Measurements from ENCODE around the gene ZNF232.
"Not testable (repeated sequence)": the region's sequence is repeated elsewhere in the genome, so short reads cannot be mapped to it uniquely, and the experiment has no call there.

Gene ZNF232

DNA sequence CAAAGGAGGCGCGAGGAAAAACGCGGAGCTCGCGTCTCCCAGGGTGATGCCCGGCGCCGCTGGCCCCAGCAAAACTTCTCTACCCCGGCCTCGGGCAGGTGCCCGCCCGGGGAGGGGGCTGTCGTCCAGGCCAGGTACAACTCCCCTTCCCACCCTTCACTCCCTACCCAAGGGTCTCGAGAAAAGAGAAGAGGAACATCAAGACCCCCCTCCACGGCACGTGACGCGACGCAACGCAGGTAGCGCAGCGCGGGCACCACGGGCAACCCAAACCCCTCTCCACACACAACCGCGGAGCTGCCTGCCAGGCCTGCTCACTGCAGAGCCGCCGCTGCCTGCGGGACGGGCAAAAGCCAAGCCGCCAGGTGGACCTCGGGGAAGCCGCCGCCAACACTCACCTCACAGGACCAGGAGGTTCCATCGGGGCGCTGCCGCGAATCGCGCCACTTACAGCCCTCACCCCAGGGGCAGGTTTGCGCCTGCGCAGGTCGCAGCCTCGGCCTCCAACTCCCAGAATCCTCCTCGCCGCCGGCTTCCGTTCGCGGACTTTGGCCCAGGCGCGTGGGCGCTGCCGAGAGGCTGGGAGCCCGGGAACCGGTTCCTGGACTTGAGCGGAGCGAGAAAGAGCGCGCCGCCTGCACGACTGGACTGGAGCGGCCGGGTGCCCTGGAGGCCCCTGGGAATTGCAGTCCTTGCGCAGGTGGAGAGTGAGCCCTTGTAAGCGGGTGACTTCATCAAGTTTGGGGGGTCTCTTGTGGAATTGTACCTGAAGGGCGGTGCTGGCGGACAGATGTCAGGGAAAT, at the start of gene ZNF232:
Gene ZNF232, minus strand, starts transcription at position 477 of the 803 bp plus-strand sequence. Its CDS starts 56 bp downstream, at position 421.
- DNase-seq, result peak; percentile 95

- DNase-seq, result not testable (repeated sequence)
These were observed 49.0 kb upstream of the ZNF232 start for GRCh38 chr17:5160702-5161101.

DNA sequence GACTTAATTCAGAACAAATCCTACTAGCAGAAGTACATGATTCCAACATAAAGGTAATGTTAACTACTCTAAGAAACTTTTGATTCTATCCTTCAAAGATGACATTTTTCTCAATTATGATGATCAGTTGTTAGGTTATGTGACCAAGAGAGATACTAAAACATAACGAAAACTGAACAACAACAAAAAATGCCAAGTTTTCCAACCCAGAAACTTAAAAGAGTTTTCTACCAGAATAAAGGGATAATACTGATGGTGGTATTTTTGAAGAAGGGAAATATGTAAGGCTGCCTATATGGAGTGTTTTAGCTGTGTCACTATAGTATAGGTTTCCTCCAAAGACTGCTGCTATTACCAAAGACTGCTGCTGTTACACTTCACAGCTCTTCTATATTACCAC, 34.4 kb upstream of the ZNF232 start:
- not testable (repeated sequence) for DNase-seq

- not testable (repeated sequence) for DNase-seq
These were observed 31.2 kb upstream of the ZNF232 start for GRCh38 chr17:5142877-5143276.

- no peak for DNase-seq
These were observed 27.7 kb upstream of the ZNF232 start for GRCh38 chr17:5139458-5139732.

DNA sequence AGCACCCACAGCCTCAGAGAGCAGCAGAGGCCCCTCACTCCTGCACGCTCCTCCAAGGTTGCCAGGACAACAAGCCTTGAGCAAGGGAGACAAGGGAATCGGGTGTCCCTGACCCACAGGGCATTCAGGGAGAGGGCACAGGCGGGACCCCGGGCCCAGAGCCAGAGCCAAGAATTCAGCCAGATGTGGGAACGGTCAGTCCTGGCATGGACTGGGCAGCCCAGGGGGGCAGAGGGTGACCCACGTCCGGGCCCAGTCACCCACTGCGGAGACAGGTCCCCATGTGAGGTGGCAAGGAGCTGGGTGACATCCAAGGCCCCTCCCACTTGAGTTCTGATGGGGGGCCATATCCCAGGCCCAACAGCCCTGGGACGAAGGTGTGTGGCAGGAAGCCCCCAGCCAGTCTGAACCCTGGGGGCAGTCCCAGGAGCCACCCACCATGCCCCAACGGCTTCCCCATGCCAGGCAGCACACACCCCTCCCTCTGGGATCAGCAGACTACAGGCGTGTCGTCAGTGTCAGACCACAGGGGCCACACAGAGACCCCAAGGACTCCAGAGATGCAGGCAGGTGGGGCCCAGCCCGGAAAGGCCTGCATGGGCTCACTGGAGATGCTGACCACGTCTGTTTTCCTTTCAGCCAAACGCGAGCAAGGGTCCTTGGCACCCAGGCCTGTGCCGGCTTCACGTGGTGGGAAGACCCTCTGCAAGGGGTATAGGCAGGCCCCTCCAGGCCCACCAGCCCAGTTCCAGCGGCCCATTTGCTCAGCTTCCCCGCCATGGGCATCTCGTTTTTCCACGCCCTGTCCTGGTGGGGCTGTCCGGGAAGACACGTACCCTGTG, 27.2 kb upstream of the ZNF232 start:
- no peak for DNase-seq

DNA sequence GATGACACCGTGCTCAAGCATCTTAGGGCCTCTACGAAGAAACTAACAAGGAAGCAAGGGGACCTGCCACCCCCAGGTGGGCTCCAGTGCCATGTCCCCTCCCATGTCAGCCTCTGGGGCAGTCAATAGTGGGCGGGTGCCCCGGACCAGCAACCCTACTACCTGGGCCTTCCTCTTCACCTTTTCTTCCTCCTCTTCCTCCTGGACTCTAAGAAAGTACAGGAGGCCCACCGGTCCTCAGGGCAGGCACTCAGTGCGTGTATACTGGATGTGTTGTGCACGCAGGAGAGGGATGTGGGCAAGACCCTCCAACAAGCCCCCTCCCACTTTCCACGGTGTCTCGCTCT, 26.5 kb upstream of the ZNF232 start:
- DNase-seq, result not testable (repeated sequence)

DNA sequence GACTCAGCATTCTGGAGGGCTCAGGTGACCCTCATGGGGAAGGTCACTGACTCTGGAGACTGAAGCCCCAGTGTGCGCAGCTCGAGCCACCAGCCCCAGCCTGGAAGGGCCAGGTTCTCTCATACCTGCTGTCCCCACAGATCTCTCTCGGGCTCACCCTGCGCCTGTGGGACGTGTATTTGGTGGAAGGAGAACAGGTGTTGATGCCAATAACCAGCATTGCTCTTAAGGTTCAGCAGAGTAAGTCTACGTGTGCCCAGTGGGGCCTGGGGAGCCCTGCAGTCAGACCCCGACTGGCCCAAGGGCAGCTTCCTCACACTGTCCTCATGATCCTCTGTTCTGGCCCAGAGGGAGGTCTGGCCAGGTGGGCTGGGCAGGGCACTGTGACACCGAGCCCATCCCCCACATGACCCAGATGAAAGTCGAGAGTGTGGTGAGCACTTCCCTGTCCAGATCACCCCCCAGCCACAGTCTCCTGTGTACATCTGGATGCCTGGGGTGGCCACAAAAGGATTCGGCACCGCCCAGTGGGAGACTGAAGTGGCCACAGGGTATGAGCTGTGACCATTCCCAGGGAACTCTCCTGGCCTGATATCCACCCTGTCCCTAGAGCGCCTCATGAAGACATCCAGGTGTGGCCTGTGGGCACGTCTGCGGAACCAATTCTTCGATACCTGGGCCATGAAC, 26.0 kb upstream of the ZNF232 start:
- not testable (repeated sequence) for DNase-seq

GRCh38 chr17:5136580-5137412, 25.1 kb upstream of the ZNF232 start:
- DNase-seq, result not testable (repeated sequence)

- no peak for DNase-seq
These were observed 24.3 kb upstream of the ZNF232 start for GRCh38 chr17:5135726-5136579.

- not testable (repeated sequence) for DNase-seq
These were observed 23.5 kb upstream of the ZNF232 start for GRCh38 chr17:5135131-5135712.

GRCh38 chr17:5134571-5134970, 22.9 kb upstream of the ZNF232 start:
- not testable (repeated sequence) for DNase-seq

- not testable (repeated sequence) for DNase-seq
These were observed 22.3 kb upstream of the ZNF232 start for GRCh38 chr17:5133961-5134360.

DNA sequence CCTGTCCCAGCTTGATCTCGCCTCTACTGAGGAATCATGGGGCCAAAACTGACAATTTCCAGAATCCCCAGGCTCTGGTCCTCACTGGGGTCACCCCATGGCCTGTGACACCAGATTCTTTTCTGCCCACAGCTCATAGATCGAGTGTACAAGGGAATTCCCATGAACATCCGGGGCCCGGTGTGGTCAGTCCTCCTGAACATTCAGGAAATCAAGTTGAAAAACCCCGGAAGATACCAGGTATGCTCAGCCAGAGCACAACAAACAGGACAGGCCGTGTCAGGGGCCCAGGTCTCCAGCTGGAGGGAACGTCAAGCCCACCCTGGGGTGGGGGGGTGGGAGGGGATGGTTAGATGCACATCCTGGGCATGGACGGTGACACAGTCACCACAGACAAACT, 21.6 kb upstream of the ZNF232 start:
- no peak for DNase-seq

DNA sequence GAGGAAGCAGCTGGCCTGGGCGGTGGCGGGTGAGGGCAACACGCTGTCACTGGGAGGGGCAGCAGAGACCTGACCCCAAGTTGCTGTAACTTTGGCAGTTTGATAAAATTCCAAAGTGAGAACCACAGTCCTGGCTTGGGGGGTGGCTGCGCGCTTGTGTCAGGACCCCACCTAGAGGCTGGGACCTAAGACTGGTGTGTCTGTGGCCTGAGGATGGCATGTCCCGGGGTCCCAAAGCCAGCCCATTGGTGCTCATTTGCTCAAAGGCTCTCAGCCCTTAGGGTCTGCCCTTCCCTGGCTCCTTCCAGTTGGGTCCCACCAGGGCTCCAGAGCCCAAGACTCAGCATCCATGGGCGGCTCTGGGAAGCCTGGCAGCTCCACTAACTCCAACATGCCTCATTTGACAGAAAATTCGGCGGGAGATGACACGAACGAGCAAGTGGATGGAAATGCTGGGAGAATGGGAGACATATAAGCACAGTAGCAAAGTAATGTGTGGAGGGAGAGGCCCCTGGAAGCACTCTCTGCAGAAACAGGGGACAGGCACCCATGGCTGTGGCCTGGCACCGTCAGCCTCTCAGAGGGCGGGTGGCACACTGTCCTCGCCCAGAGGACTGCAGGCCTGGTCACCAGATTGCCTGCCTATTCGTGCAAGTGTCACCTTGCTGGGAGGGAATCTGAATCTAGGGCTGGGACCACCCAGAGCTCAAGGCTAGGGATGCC, 21.0 kb upstream of the ZNF232 start:
- not testable (repeated sequence) for DNase-seq

DNA sequence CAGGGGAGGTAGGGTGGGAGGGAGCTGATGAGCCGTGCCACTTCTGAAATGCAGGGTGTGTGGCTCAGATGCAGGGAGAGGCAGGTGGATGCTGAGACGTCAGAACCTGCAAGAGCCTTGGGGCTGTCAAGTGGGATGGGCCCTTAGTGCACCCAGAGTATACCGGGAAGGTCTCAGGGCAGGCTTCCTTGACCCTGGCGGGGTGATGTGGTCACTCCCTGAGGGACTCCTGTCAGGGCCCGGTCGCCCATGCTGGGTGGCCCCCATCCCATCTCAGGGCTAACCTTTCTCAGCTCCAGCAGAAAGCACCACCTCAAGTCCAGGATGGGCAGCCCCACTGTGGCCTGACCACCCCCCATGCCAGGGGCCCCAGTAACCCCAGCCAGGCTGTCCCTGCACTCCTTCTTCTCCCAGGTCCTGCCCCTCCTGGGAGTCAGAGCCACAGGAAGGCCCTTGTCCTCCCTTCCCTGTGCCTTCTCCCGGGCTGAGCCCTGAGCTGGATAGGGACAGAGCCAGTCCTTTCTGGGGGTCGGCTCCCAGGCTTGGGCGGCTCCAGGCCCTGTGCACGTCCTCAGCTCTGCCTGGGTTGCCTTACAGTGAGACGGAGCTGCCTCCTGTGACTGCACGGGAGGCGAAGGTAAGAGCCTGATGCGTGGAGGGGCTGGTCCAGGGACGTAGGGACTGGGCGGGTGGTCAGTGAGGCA, 20.3 kb upstream of the ZNF232 start:
- not testable (repeated sequence) for DNase-seq

- no peak for DNase-seq
These were observed 19.6 kb upstream of the ZNF232 start for GRCh38 chr17:5131146-5131715.

- DNase-seq, result not testable (repeated sequence)
These were observed 19.0 kb upstream of the ZNF232 start for GRCh38 chr17:5130687-5131086.

- not testable (repeated sequence) for DNase-seq
These were observed 18.6 kb upstream of the ZNF232 start for GRCh38 chr17:5130261-5130660.
